Kidney (tissue), 14 donors: ENCODE data around the gene TSSC4. TPM values are rescaled to one million over a fixed set of nuclear protein-coding genes. Genes with fewer than 3 reads are reported as not detected.
"Not testable (repeated sequence)": the region's sequence is repeated elsewhere in the genome, so short reads cannot be mapped to it uniquely, and the experiment has no call there.

Experiments used
- DNase-seq, 5 donors: peaks; one replicate each; pipeline ENCODE4 v3.0.0-alpha.2; 2013 to 2020
- FAIRE-seq: peaks from 2 replicates; lab custom pipeline; 2012; peaks lifted over from hg19 to GRCh38; lab: Jason Lieb, UNC
- H3K27ac ChIP-seq, 2 donors: one replicate each; pipeline ENCODE4 v1.7.0; 2013; ENCODE audit warnings: low read depth in 2 of 2, low read length in 2 of 2, inconsistent platforms in 1 of 2
- H3K27me3 ChIP-seq: one replicate; pipeline ENCODE4 v1.7.1; 2013; ENCODE audit warnings: low read length, inconsistent platforms; ENCODE audit not compliant: control insufficient read depth, insufficient read depth
- H3K36me3 ChIP-seq, 3 donors: one replicate each; pipeline versions ENCODE4 v1.7.0 to v1.7.1; 2013; ENCODE audit warnings: low read length in 3 of 3, control low read depth in 1 of 3, inconsistent platforms in 1 of 3; ENCODE audit not compliant: insufficient read depth in 3 of 3, control insufficient read depth in 2 of 3
- H3K4me1 ChIP-seq, 3 donors: one replicate each; pipeline versions ENCODE4 v1.7.0 to v1.7.1; 2013; ENCODE audit warnings: low read length in 3 of 3, inconsistent platforms in 1 of 3, low read depth in 1 of 3; ENCODE audit not compliant: control insufficient read depth in 2 of 3, insufficient read depth in 2 of 3
- H3K4me3 ChIP-seq, 3 donors: one replicate each; pipeline versions ENCODE4 v1.7.0 to v1.8.1; 2013; ENCODE audit warnings: low read length in 3 of 3, control low read depth in 1 of 3, inconsistent platforms in 1 of 3
- H3K9ac ChIP-seq, 3 donors: one replicate each; pipeline versions ENCODE4 v1.7.0 to v1.7.1; 2013; ENCODE audit warnings: low read length in 3 of 3, control low read depth in 1 of 3, inconsistent platforms in 1 of 3
- H3K9me3 ChIP-seq, 3 donors: one replicate each; pipeline versions ENCODE4 v1.7.0 to v1.7.1; 2013; ENCODE audit warnings: low read length in 3 of 3, control low read depth in 1 of 3, inconsistent platforms in 1 of 3; ENCODE audit not compliant: control insufficient read depth in 2 of 3, insufficient read depth in 1 of 3
- CTCF ChIP-seq: IDR thresholded peaks from 3 replicates; pipeline ENCODE4 v1.5.1; 2012; ENCODE audit warnings: mild to moderate bottlenecking, moderate library complexity, borderline replicate concordance; ENCODE audit not compliant: insufficient read depth; ENCODE audit errors: extremely low read depth
- intact Hi-C: fragments of 100-400 bp; cut with DNase I; formaldehyde crosslinking; loops from one replicate; pipeline ENCODE4 v1.11.1; 2022
- polyA plus RNA-seq: library from polyadenylated mRNA; stranded (reverse); fragments of 350-450 nt; fragmentation: Illumina TruSeq; extraction: RNeasy Lipid Tissue Mini Kit (QIAGEN cat#74804); gene quantifications from one replicate; pipeline ENCODE4 v1.2.3, GENCODE V29; 2014; ENCODE audit warnings: low read depth, low replicate concordance; ENCODE audit not compliant: insufficient read depth
- total RNA-seq: library from RNA; stranded (reverse); fragmentation: NEBNext Ultra II Directional; extraction: Animal tissue kit (Norgen Biotek cat#: 25700); gene quantifications from one replicate; pipeline ENCODE4 v1.2.1, GENCODE V29; 2021
- donor health status: control.
- donor health status: control.
- donor health status: control.
- donor health status: control.
- donor health status: control.
- donor health status: DM: yes; HTN: yes; CAD: no.
- donor health status: Normal renal cell carcinoma (clear cell type).

Gene TSSC4
- total and polyA plus RNA-seq, 2 donors from 2014 or later, result 42.3 to 51.4 TPM

- H3K27me3 ChIP-seq, result no peaks in the 10 kb centered on the region
- no peak overlapping the region for H3K9ac ChIP-seq
- no peak overlapping the region for H3K27ac ChIP-seq
- intact Hi-C loops, result no loop called here
- no peak for FAIRE-seq
- no peak for TF ChIP-seq CTCF
- H3K36me3 ChIP-seq, result no peaks in the 10 kb centered on the region
- no peak overlapping the region for H3K4me3 ChIP-seq
- DNase-seq, result no peak
- H3K9me3 ChIP-seq, result no peaks in the 10 kb centered on the region
- no peaks in the 10 kb centered on the region for H3K4me1 ChIP-seq
Observed at GRCh38 chr11:2363130-2363529, 37.4 kb upstream of the TSSC4 start.

DNA sequence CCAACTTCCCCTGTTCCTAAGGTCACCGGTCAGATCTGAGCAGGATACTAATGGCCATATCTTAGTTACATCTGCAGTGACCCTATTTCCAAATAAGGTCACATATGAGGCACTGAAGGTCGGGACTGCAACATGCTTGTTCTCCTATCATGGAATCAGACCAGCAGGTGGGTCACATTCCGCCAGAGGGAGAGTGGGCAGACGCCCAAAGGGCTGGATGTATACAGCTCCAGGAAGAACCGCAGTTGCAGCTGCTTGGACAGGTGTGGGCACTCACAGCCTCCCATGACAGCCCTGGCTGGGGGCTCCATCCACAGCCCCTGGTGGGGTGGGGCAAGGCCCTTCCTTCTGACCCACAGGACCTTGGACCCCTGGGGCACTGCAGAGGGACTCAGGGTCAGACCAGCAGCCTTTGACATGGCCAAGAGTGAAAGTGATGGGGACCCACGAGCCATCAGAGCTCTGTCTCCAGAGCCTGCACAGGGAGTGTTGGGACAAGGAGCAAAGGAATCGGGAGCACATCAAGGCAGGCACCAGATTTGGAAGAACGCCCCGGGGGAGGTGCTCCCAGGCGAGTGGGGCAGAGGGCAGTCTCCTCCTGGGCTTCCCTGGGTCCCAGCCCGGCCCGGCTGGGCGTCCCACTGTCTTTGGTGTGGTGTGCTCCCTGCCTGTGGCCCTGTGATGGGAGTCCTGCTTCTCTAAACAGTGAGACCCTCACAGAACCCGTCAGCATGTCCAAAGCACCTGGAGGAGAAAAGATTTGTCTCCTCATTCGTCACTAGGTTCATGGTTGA, 36.8 kb upstream of the TSSC4 start:
- no peak overlapping the region for H3K9ac ChIP-seq
- FAIRE-seq (no peak), DNase-seq (no peak)
- no peak overlapping the region for H3K27ac ChIP-seq
- no peaks in the 10 kb centered on the region for H3K9me3 ChIP-seq
- intact Hi-C loops, result no loop called here
- no peak overlapping the region for H3K4me3 ChIP-seq
- TF ChIP-seq CTCF, result no peak
- H3K27me3 ChIP-seq, result no peaks in the 10 kb centered on the region
- no peaks in the 10 kb centered on the region for H3K36me3 ChIP-seq
- H3K4me1 ChIP-seq, result no peaks in the 10 kb centered on the region

- H3K4me1 ChIP-seq, H3K27me3 ChIP-seq, H3K27ac ChIP-seq, FAIRE-seq, intact Hi-C loops, H3K9me3 ChIP-seq, H3K36me3 ChIP-seq, DNase-seq, H3K4me3 ChIP-seq, H3K9ac ChIP-seq: not testable (repeated sequence)
Observed at GRCh38 chr11:2364386-2364785, 36.2 kb upstream of the TSSC4 start.

DNA sequence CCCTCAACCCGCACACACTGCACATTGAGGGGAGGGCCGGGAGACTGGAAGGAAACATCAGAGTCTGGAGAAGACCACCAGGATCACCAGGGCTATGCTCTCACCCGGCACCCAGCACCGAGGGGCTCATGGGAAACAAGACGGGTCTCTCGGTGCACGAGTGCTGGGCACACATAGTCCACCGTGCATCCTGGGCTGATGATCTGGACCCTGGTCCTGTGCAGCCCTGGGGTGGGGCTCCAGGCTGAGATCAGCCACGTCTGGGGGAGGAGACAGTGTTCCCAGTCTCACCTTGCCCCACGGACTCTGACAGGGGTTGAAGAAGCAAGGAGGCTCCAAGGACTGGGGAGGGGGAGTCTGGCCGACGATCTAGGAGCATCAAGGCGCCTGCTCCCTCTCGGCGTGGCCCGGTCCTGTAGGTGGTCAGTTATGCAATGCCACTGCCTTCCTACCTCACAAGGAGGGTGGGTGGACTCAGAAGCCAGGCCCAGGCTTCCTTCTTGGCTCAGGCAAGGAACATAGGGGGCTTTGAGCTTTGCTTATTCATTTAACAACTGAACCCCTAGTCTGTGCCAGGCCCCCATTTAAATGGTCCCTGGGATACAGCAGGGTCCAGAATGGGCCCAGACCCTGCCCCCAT, 34.9 kb upstream of the TSSC4 start:
- H3K36me3 ChIP-seq, result no peaks in the 10 kb centered on the region
- no peak overlapping the region for H3K9ac ChIP-seq
- FAIRE-seq (no peak), DNase-seq (peak in 1 of 5 donors; percentile 59)
- intact Hi-C loops, result no loop called here
- TF ChIP-seq CTCF, result no peak
- no peaks in the 10 kb centered on the region for H3K4me1 ChIP-seq
- H3K9me3 ChIP-seq, result no peaks in the 10 kb centered on the region
- H3K27ac ChIP-seq, result no peak overlapping the region
- no peaks in the 10 kb centered on the region for H3K27me3 ChIP-seq
- H3K4me3 ChIP-seq, result no peak overlapping the region
